Smooth muscle cell (in vitro differentiated cells): ENCODE results near the gene CA14. TPM values are rescaled to one million over a fixed set of nuclear protein-coding genes. Genes with fewer than 3 reads are reported as not detected.

ENCODE experiments used
- DNase-seq: peaks from one replicate; lab custom pipeline; 2025; ENCODE audit not compliant: unreplicated experiment; lab: John Stamatoyannopoulos, UW
- H2AFZ ChIP-seq: fragments of 200-600 bp; sonication (generic); 2 replicates; pipeline ENCODE4 v1.6.0; 2016; ENCODE audit warnings: antibody characterized with exemption, low read depth, mild to moderate bottlenecking
- H3F3A ChIP-seq: fragments of 200-600 bp; sonication (generic); 2 replicates; pipeline ENCODE4 v1.6.0; 2017; ENCODE audit warnings: antibody characterized with exemption, low read depth
- H3K27ac ChIP-seq: fragments of 200-600 bp; sonication (generic); 2 replicates; pipeline ENCODE4 v1.5.1; 2016; ENCODE audit warnings: low read depth, mild to moderate bottlenecking
- H3K27me3 ChIP-seq: fragments of 200-600 bp; sonication (generic); 2 replicates; pipeline ENCODE4 v1.6.1; 2016; ENCODE audit warnings: low read depth, mild to moderate bottlenecking
- H3K36me3 ChIP-seq: fragments of 200-600 bp; sonication (generic); 2 replicates; pipeline ENCODE4 v1.5.1; 2016; ENCODE audit warnings: low read depth
- H3K4me1 ChIP-seq: fragments of 200-600 bp; sonication (generic); 2 replicates; pipeline ENCODE4 v1.5.1; 2016; ENCODE audit warnings: low read depth
- H3K4me2 ChIP-seq: fragments of 200-600 bp; sonication (generic); 2 replicates; pipeline ENCODE4 v1.6.0; 2016; ENCODE audit warnings: mild to moderate bottlenecking
- H3K4me3 ChIP-seq: fragments of 200-600 bp; sonication (generic); 2 replicates; pipeline ENCODE4 v1.5.1; 2016; ENCODE audit warnings: mild to moderate bottlenecking
- H3K79me2 ChIP-seq: fragments of 200-600 bp; sonication (generic); 2 replicates; pipeline ENCODE4 v1.6.0; 2016; ENCODE audit warnings: low read depth, mild to moderate bottlenecking
- H3K9ac ChIP-seq: fragments of 200-600 bp; sonication (generic); 2 replicates; pipeline ENCODE4 v1.6.0; 2016; ENCODE audit warnings: low read depth
- H3K9me3 ChIP-seq: fragments of 200-600 bp; sonication (generic); replicated peaks from 2 replicates; pipeline ENCODE4 v1.5.1; 2016; ENCODE audit warnings: low read depth
- H4K20me1 ChIP-seq: fragments of 200-600 bp; sonication (generic); 2 replicates; pipeline ENCODE4 v1.6.0; 2016; ENCODE audit warnings: low read depth
- CTCF ChIP-seq: fragments of 200-600 bp; sonication (generic); IDR thresholded peaks from 2 replicates; pipeline ENCODE4 v1.5.1; 2017; ENCODE audit warnings: borderline replicate concordance, mild to moderate bottlenecking, antibody characterized with exemption; ENCODE audit not compliant: insufficient read depth, poor library complexity, severe bottlenecking
- WGBS: methylation state at CpG from one replicate; pipeline ENCODE4 v1.1.7; 2016; ENCODE audit warnings: low lambda C conversion rate; 5-methylcytosine and 5-hydroxymethylcytosine counted together
- polyA plus RNA-seq: library from polyadenylated mRNA; unstranded; fragments of >200 nt; fragmentation: Nextera tagmentation; extraction: Ambion mirVana; gene quantifications from 2 replicates; pipeline ENCODE4 v1.2.1, GENCODE V29; 2016
- total RNA-seq: library from RNA; depleted of rRNA; stranded (reverse); fragments of >200 nt; gene quantifications from 2 replicates; pipeline ENCODE4 v1.2.3, GENCODE V29; 2014

The CA14 gene
- total and polyA plus RNA-seq, 2 experiments from 2014 or later = 0.59 TPM; not detected in 1

GRCh38 chr1:150221552-150221951 lies 36.0 kb upstream of the CA14 start:
- peak; percentile 42 for TF ChIP-seq CTCF
- Histone ChIP-seq H3F3A (no peaks in the 10 kb centered on the region), H3K36me3 (peaks cover 8% of the 10 kb centered on the region), H3K9me3 (no peaks in the 10 kb centered on the region), H3K4me1 (no peaks in the 10 kb centered on the region), H4K20me1 (no peaks in the 10 kb centered on the region), H3K27me3 (no peaks in the 10 kb centered on the region), H3K4me3 (no peak overlapping the region), H2AFZ (no peak overlapping the region), H3K4me2 (no peak overlapping the region), H3K79me2 (no peaks in the 10 kb centered on the region), H3K9ac (no peak overlapping the region), H3K27ac (no peak overlapping the region)
- WGBS = 96% methylated on average over 2 of the region's 2 CpGs
- no peak for DNase-seq

- peaks cover 1% of the 10 kb centered on the region for H3K79me2 ChIP-seq
- no peaks in the 10 kb centered on the region for H3K4me1 ChIP-seq
- no peak overlapping the region for H3K9ac ChIP-seq
- DNase-seq = no peak
- H3K36me3 ChIP-seq = peaks cover 11% of the 10 kb centered on the region
- TF ChIP-seq CTCF = no peak
- no peak overlapping the region for H3K4me3 ChIP-seq
- no peaks in the 10 kb centered on the region for H4K20me1 ChIP-seq
- 100% methylated on average over 1 of the region's 1 CpG for whole genome bisulfite sequencing
- no peak overlapping the region for H3K27ac ChIP-seq
- no peaks in the 10 kb centered on the region for H3K27me3 ChIP-seq
- H3F3A ChIP-seq = no peaks in the 10 kb centered on the region
- no peak overlapping the region for H3K4me2 ChIP-seq
- no peaks in the 10 kb centered on the region for H3K9me3 ChIP-seq
- H2AFZ ChIP-seq = no peak overlapping the region
Observed at GRCh38 chr1:150224983-150225382, 32.6 kb upstream of the CA14 start.

GRCh38 chr1:150225546-150225945 lies 32.0 kb upstream of the CA14 start:
- no peak for TF ChIP-seq CTCF
- 100% methylated on average over 1 of the region's 1 CpG for WGBS
- Histone ChIP-seq H3K36me3 (peaks cover 11% of the 10 kb centered on the region), H3K9ac (no peak overlapping the region), H3K9me3 (no peaks in the 10 kb centered on the region), H3K4me1 (no peaks in the 10 kb centered on the region), H3K27ac (no peak overlapping the region), H4K20me1 (no peaks in the 10 kb centered on the region), H3K79me2 (peaks cover 7% of the 10 kb centered on the region), H3K27me3 (no peaks in the 10 kb centered on the region), H3K4me3 (no peak overlapping the region), H2AFZ (no peak overlapping the region), H3K4me2 (no peak overlapping the region), H3F3A (no peaks in the 10 kb centered on the region)
- no peak for DNase-seq

- no peaks in the 10 kb centered on the region for H4K20me1 ChIP-seq
- peaks cover 11% of the 10 kb centered on the region for H3K36me3 ChIP-seq
- H3K27me3 ChIP-seq = no peaks in the 10 kb centered on the region
- TF ChIP-seq CTCF = no peak
- no peaks in the 10 kb centered on the region for H3K9me3 ChIP-seq
- H3K27ac ChIP-seq = no peak overlapping the region
- H3K4me3 ChIP-seq = no peak overlapping the region
- H3F3A ChIP-seq = no peaks in the 10 kb centered on the region
- no peak overlapping the region for H3K9ac ChIP-seq
- peaks cover 16% of the 10 kb centered on the region for H3K79me2 ChIP-seq
- 84% methylated on average over 2 of the region's 2 CpGs for WGBS
- no peak overlapping the region for H3K4me2 ChIP-seq
- no peak overlapping the region for H2AFZ ChIP-seq
- H3K4me1 ChIP-seq = no peaks in the 10 kb centered on the region
- DNase-seq = no peak
Observed at GRCh38 chr1:150226486-150226885, 31.1 kb upstream of the CA14 start.
